Lung microvascular endothelial cell (primary cell): ENCODE measurements around the gene TPSD1. TPM values are rescaled to one million over a fixed set of nuclear protein-coding genes. Genes with fewer than 3 reads are reported as not detected.
"Not testable (repeated sequence)": the region's sequence is repeated elsewhere in the genome, so short reads cannot be mapped to it uniquely, and the experiment has no call there.

Experiments used
- DNase-seq, 2 donors: peaks; one replicate each; pipeline versions ENCODE4 v3.0.0 to v3.0.0-alpha.2; 2010; ENCODE audit warnings: low read depth in 2 of 2
- total RNA-seq: library from RNA; depleted of rRNA; stranded (reverse); fragments of >200 nt; gene quantifications from 2 replicates; pipeline ENCODE4 v1.2.1, GENCODE V29; 2014

Gene TPSD1
- total RNA-seq, 1 donor from 2014 or later, result not detected

- no peak for DNase-seq
Observed at GRCh38 chr16:1262846-1263221, 7.0 kb downstream of the TPSD1 start.

- no peak for DNase-seq
Observed at GRCh38 chr16:1263591-1264344, 7.9 kb downstream of the TPSD1 start.

GRCh38 chr16:1264345-1265089 is 8.6 kb downstream of the TPSD1 start:
- no peak for DNase-seq

GRCh38 chr16:1265090-1265630 is 9.3 kb downstream of the TPSD1 start:
- no peak for DNase-seq

GRCh38 chr16:1265826-1266225 is 10.0 kb downstream of the TPSD1 start:
- no peak for DNase-seq

GRCh38 chr16:1269418-1269817 is 13.5 kb downstream of the TPSD1 start:
- not testable (repeated sequence) for DNase-seq

GRCh38 chr16:1271380-1271723 is 15.5 kb downstream of the TPSD1 start:
- DNase-seq, result no peak

- peak in 1 of 2 donors; percentile 64 for DNase-seq
Observed at GRCh38 chr16:1271724-1272413, 16.0 kb downstream of the TPSD1 start.

- DNase-seq, result no peak
Observed at GRCh38 chr16:1272453-1273198, 16.8 kb downstream of the TPSD1 start.

GRCh38 chr16:1273816-1274215 is 17.9 kb downstream of the TPSD1 start:
- no peak for DNase-seq

- no peak for DNase-seq
Observed at GRCh38 chr16:1274767-1275166, 18.9 kb downstream of the TPSD1 start.

- no peak for DNase-seq
Observed at GRCh38 chr16:1275791-1276579, 20.1 kb downstream of the TPSD1 start.

- no peak for DNase-seq
Observed at GRCh38 chr16:1276580-1276878, 20.7 kb downstream of the TPSD1 start.

- no peak for DNase-seq
Observed at GRCh38 chr16:1277151-1277598, 21.3 kb downstream of the TPSD1 start.

GRCh38 chr16:1277617-1278282 is 21.9 kb downstream of the TPSD1 start:
- DNase-seq, result no peak

- DNase-seq, result no peak
Observed at GRCh38 chr16:1278477-1278876, 22.6 kb downstream of the TPSD1 start.

GRCh38 chr16:1279081-1279944 is 23.4 kb downstream of the TPSD1 start:
- DNase-seq, result no peak

GRCh38 chr16:1279945-1280589 is 24.2 kb downstream of the TPSD1 start:
- DNase-seq, result no peak

- no peak for DNase-seq
Observed at GRCh38 chr16:1280783-1281182, 24.9 kb downstream of the TPSD1 start.
